ENCODE results near the gene ERC2.

The ERC2 gene

GRCh38 chr3:56190771-56191305, 277.4 kb downstream of the ERC2 start:
- CTCF ChIA-PET, result interaction anchor here (0.6 kb wide), 2 partner anchors 60 to 304 kb away, joined by 3 to 4 read pairs; no protein-coding TSS in a partner anchor
- Histone ChIP-seq H3K27ac (ENCODE audit: extremely low read depth, low read depth, low read length) (no peak overlapping the region), H3K4me1 (ENCODE audit: control insufficient read depth, insufficient read depth, low read length) (no peaks in the 10 kb centered on the region), H3K36me3 (ENCODE audit: control insufficient read depth in 2 of 2, insufficient read depth in 1 of 2, low read length in 2 of 2) (no peaks in the 10 kb centered on the region), H3K4me3 (ENCODE audit: low read depth, low read length) (no peak overlapping the region), H3K9me3 (ENCODE audit: control insufficient read depth, insufficient read depth, low read depth, low read length) (no peaks in the 10 kb centered on the region)
- POLR2A ChIA-PET, result no interaction called here
- TF ChIP-seq ZNF629 (tag by site-specific recombination; IDR thresholded peaks at IDR 0.05) (no peak), REST (tag by site-specific recombination; IDR thresholded peaks at IDR 0.05) (no peak), ZNF18 (tag by site-specific recombination; IDR thresholded peaks at IDR 0.05) (no peak), ZNF37A (tag by site-specific recombination; IDR thresholded peaks at IDR 0.05) (no peak), ZNF416 (tag by site-specific recombination; IDR thresholded peaks at IDR 0.05) (no peak), ZNF132 (tag by site-specific recombination; IDR thresholded peaks at IDR 0.05; ENCODE audit: borderline replicate concordance) (no peak)

DNA sequence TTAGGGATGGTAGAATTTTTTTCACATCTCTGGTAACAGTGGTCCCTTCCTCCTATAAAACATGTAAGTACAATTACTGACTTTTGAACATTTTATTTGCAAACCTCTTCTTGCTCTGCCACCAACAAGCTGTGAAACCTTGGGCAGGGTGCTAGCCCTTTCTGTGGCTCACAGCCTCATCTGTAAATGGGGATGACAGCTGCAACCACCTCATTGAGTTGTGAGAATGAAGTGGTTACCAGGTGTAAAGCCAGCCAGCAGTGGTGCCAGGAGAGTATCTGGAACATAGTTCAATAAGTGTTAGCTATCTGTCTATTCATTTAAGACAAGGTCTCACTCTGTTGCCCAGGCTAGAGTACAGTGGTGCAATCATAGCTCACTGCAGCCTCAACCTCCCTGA, 278.1 kb downstream of the ERC2 start:
- Histone ChIP-seq H3K4me1 (ENCODE audit: control insufficient read depth, insufficient read depth, low read length) (no peaks in the 10 kb centered on the region), H3K36me3 (ENCODE audit: control insufficient read depth in 2 of 2, insufficient read depth in 1 of 2, low read length in 2 of 2) (no peaks in the 10 kb centered on the region), H3K9me3 (ENCODE audit: control insufficient read depth, insufficient read depth, low read depth, low read length) (no peaks in the 10 kb centered on the region), H3K4me3 (ENCODE audit: low read depth, low read length) (no peak overlapping the region), H3K27ac (ENCODE audit: extremely low read depth, low read depth, low read length) (no peak overlapping the region)
- CTCF ChIA-PET, result interaction anchor here (0.6 kb wide), 2 partner anchors 61 to 305 kb away, joined by 3 to 4 read pairs; no protein-coding TSS in a partner anchor
- POLR2A ChIA-PET, result no interaction called here
- TF ChIP-seq ZNF324 (tag by site-specific recombination; IDR thresholded peaks at IDR 0.05) (no peak), ZNF292 (tag by site-specific recombination; IDR thresholded peaks at IDR 0.05; ENCODE audit: borderline replicate concordance, low read depth) (no peak), CTCF (tag by site-specific recombination; IDR thresholded peaks at IDR 0.05) (no peak), ZNF335 (tag by site-specific recombination; conservative IDR thresholded peaks at IDR 0.05) (no peak)
- TF ChIP-seq, protein P1, sequence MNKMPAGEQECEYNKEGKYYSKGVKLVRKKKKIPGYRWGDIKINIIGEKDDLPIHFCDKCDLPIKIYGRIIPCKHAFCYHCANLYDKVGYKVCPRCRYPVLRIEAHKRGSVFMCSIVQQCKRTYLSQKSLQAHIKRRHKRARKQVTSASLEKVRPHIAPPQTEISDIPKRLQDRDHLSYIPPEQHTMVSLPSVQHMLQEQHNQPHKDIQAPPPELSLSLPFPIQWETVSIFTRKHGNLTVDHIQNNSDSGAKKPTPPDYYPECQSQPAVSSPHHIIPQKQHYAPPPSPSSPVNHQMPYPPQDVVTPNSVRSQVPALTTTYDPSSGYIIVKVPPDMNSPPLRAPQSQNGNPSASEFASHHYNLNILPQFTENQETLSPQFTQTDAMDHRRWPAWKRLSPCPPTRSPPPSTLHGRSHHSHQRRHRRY (tag by site-specific recombination; IDR thresholded peaks at IDR 0.05), result no peak

DNA sequence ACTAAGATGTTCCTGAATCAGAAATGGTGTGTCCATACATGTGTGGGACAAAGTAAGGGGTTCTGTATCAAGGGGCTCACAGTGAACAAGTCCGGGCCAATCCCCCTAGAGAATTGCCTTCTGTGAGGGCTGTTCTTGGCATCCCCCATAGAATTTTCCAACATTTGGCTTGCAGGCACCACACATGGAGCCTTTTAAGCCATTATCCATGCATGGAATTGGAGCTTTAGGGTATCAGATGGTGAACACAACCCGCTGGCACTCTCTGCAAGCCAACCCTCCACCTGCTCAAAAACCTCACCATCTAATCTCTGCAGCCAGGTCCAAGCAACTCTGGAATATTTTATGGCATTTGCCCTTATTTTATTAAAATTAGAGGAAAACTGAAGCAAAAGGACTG, 278.7 kb downstream of the ERC2 start:
- Histone ChIP-seq H3K36me3 (ENCODE audit: control insufficient read depth in 2 of 2, insufficient read depth in 1 of 2, low read length in 2 of 2) (no peaks in the 10 kb centered on the region), H3K4me1 (ENCODE audit: control insufficient read depth, insufficient read depth, low read length) (no peaks in the 10 kb centered on the region), H3K9me3 (ENCODE audit: control insufficient read depth, insufficient read depth, low read depth, low read length) (no peaks in the 10 kb centered on the region), H3K27ac (ENCODE audit: extremely low read depth, low read depth, low read length) (no peak overlapping the region), H3K4me3 (ENCODE audit: low read depth, low read length) (no peak overlapping the region)
- POLR2A ChIA-PET, result no interaction called here
- CTCF ChIA-PET, result no interaction called here
- no peak for TF ChIP-seq ZNF19 (tag by site-specific recombination; IDR thresholded peaks at IDR 0.05; ENCODE audit: low read depth)
- TF ChIP-seq BCL6B (tag by site-specific recombination; IDR thresholded peaks at IDR 0.05), result no peak
- no peak for TF ChIP-seq MZF1 (tag by site-specific recombination; IDR thresholded peaks at IDR 0.05; ENCODE audit: borderline replicate concordance)
- no peak for TF ChIP-seq ZNF114 (tag by site-specific recombination; IDR thresholded peaks at IDR 0.05)
- TF ChIP-seq EGR2 (tag by site-specific recombination; IDR thresholded peaks at IDR 0.05; ENCODE audit: low read depth), result no peak
- no peak for TF ChIP-seq ZNF639 (tag by site-specific recombination; IDR thresholded peaks at IDR 0.05)
- TF ChIP-seq ZNF76 (tag by site-specific recombination; IDR thresholded peaks at IDR 0.05; ENCODE audit: borderline replicate concordance, low read depth), result no peak
- no peak for TF ChIP-seq ZNF18 (tag by site-specific recombination; IDR thresholded peaks at IDR 0.05)

Measured in HEK293 (cell line).